Endothelial cell of umbilical vein (primary cell): ENCODE measurements around the gene RFLNA. TPM values are rescaled to one million over a fixed set of nuclear protein-coding genes. Genes with fewer than 3 reads are reported as not detected.

Experiments
- BruUV-seq: library from RNA; stranded (reverse); fragments of 400-500 nt; replicated peaks from 2 replicates; lab custom pipeline; 2021; lab: Mats Ljungman, UMichigan
- CTCF ChIA-PET: fragments of 300-600, 350-600 bp; sonication (Branson Sonifier 250); formaldehyde crosslinking; loops from one replicate; lab custom pipeline; 2021; ENCODE audit warnings: antibody characterized with exemption, inconsistent platforms; lab: Charles Lee
- POLR2A ChIA-PET: fragments of 300-600, 350-600 bp; sonication (Branson Sonifier 250); formaldehyde crosslinking; loops from one replicate; lab custom pipeline; 2021; ENCODE audit warnings: antibody characterized with exemption, inconsistent platforms; lab: Charles Lee
- DNase-seq: peaks from one replicate; pipeline ENCODE4 v3.0.0-alpha.2; 2011; ENCODE audit warnings: low read depth, low spot score
- FAIRE-seq: peaks from 2 replicates; lab custom pipeline; 2011; peaks lifted over from hg19 to GRCh38; lab: Jason Lieb, UNC
- H2AFZ ChIP-seq: 2 replicates; pipeline ENCODE4 v1.6.0; 2012; ENCODE audit warnings: low read depth, low read length, control low read depth, inconsistent platforms
- H3K27ac ChIP-seq: 2 replicates; pipeline ENCODE4 v1.5.1; 2011; ENCODE audit warnings: low read depth, mild to moderate bottlenecking, control low read depth, low read length, moderate library complexity; ENCODE audit not compliant: insufficient read depth
- H3K27me3 ChIP-seq, 2 experiments: 2 replicates each; pipeline versions ENCODE4 v1.6.0 to v1.6.1; 2011; ENCODE audit warnings: low read length in 2 of 2, mixed read lengths in 1 of 2; ENCODE audit not compliant: control insufficient read depth in 2 of 2, insufficient read depth in 2 of 2
- H3K36me3 ChIP-seq, 2 experiments: 2 replicates in 1 of 2; 3 replicates in 1 of 2; pipeline ENCODE4 v1.5.1; 2011; ENCODE audit warnings: low read length in 2 of 2, mild to moderate bottlenecking in 1 of 2, moderate library complexity in 1 of 2; ENCODE audit not compliant: control insufficient read depth in 2 of 2, insufficient read depth in 2 of 2; ENCODE audit errors: extremely low read depth in 1 of 2
- H3K4me1 ChIP-seq: 3 replicates; pipeline ENCODE4 v1.5.1; 2011; ENCODE audit warnings: mild to moderate bottlenecking, low read length; ENCODE audit not compliant: control insufficient read depth, insufficient read depth; ENCODE audit errors: extremely low read depth
- H3K4me2 ChIP-seq: 2 replicates; pipeline ENCODE4 v1.6.1; 2011; ENCODE audit warnings: low read length, control low read depth, mixed read lengths; ENCODE audit not compliant: insufficient read depth
- H3K4me3 ChIP-seq, 3 experiments: fragments of 200-600 bp in 1 of 3; sonication (generic), shearing (Covaris generic) in 1 of 3; replicated peaks in 1 of 3; 2 replicates each; pipeline ENCODE4 v1.5.1; 2011 to 2016; ENCODE audit warnings: control low read depth in 3 of 3, low read length in 3 of 3, mild to moderate bottlenecking in 2 of 3, inconsistent platforms in 1 of 3, low read depth in 1 of 3, moderate library complexity in 1 of 3; ENCODE audit not compliant: insufficient read depth in 1 of 3
- H3K79me2 ChIP-seq: 2 replicates; pipeline ENCODE4 v1.6.0; 2012; ENCODE audit warnings: low read length, inconsistent platforms; ENCODE audit not compliant: control insufficient read depth, insufficient read depth
- H3K9ac ChIP-seq: replicated peaks from 2 replicates; pipeline ENCODE3; 2011; ENCODE audit warnings: low read length, control low read depth; ENCODE audit not compliant: insufficient read depth; ENCODE audit errors: extremely low read depth
- H3K9me1 ChIP-seq: replicated peaks from 3 replicates; pipeline ENCODE4 v1.6.0; 2011; ENCODE audit warnings: mild to moderate bottlenecking, low read length; ENCODE audit not compliant: control insufficient read depth, insufficient read depth; ENCODE audit errors: extremely low read depth
- H3K9me3 ChIP-seq: replicated peaks from 2 replicates; pipeline ENCODE4 v1.5.1; 2012; ENCODE audit warnings: low read length, inconsistent platforms; ENCODE audit not compliant: control insufficient read depth, insufficient read depth
- H4K20me1 ChIP-seq: replicated peaks from 2 replicates; pipeline ENCODE3; 2011; ENCODE audit warnings: mild to moderate bottlenecking, low read length; ENCODE audit not compliant: control insufficient read depth, insufficient read depth; ENCODE audit errors: extremely low read depth
- CTCF ChIP-seq, 2 donors: IDR thresholded peaks; 1 replicate in 1 of 2; 2 replicates in 1 of 2; pipeline ENCODE4 v1.5.1; 2011; ENCODE audit warnings: low read length in 2 of 2, mild to moderate bottlenecking in 2 of 2, moderate library complexity in 2 of 2, control low read depth in 1 of 2, inconsistent platforms in 1 of 2, low read depth in 1 of 2; ENCODE audit not compliant: insufficient read depth in 1 of 2; ENCODE audit errors: extremely low read depth in 1 of 2
- EZH2 ChIP-seq: IDR thresholded peaks from 2 replicates; pipeline ENCODE4 v1.6.1; 2012; ENCODE audit warnings: borderline replicate concordance, low read depth, mild to moderate bottlenecking, moderate library complexity, low read length, inconsistent platforms; ENCODE audit not compliant: severe bottlenecking
- FOS ChIP-seq: IDR thresholded peaks from 2 replicates; pipeline ENCODE4 v1.6.1; 2011; ENCODE audit warnings: mild to moderate bottlenecking, low read length, moderate library complexity, borderline replicate concordance; ENCODE audit not compliant: insufficient read depth
- GATA2 ChIP-seq: IDR thresholded peaks from 2 replicates; pipeline ENCODE4 v1.7.0; 2011; ENCODE audit warnings: low read depth, mild to moderate bottlenecking, moderate library complexity, mixed read lengths, low read length; ENCODE audit not compliant: insufficient read length, insufficient read depth
- JUN ChIP-seq: IDR thresholded peaks from 2 replicates; pipeline ENCODE4 v1.6.1; 2011; ENCODE audit warnings: borderline replicate concordance, low read depth; ENCODE audit not compliant: insufficient read length, insufficient read depth
- MAX ChIP-seq: IDR thresholded peaks from 2 replicates; pipeline ENCODE4 v1.6.1; 2011; ENCODE audit not compliant: insufficient read depth, insufficient read length
- MYC ChIP-seq: IDR thresholded peaks from one replicate; pipeline ENCODE4 v1.6.1; 2011; ENCODE audit warnings: mild to moderate bottlenecking, low read depth, low read length
- POLR2A ChIP-seq: IDR thresholded peaks from 2 replicates; pipeline ENCODE4 v1.6.1; 2012; ENCODE audit warnings: low read depth, mild to moderate bottlenecking, control low read depth, low read length
- POLR2AphosphoS5 ChIP-seq: IDR thresholded peaks from 2 replicates; pipeline ENCODE4 v1.6.1; 2012; ENCODE audit warnings: low read depth, mild to moderate bottlenecking, control low read depth, low read length, moderate library complexity; ENCODE audit not compliant: insufficient read depth
- dilution Hi-C: fragments of 300-500 bp; cut with MboI; formaldehyde crosslinking; loops from one replicate; pipeline ENCODE4 v1.15.0; 2019; ENCODE audit warnings: low sequenced_read_pairs; ENCODE audit not compliant: extremely low pct_ligation_motif_present
- intact Hi-C: fragments of 100-400 bp; cut with micrococcal nuclease; formaldehyde crosslinking; loops from one replicate; pipeline ENCODE4 v1.10.0; 2022
- polyA plus RNA-seq, 4 experiments: library from polyadenylated mRNA; depleted of rRNA in 3 of 4; stranded (reverse) in 3 of 4; unstranded in 1 of 4; fragments of >200 nt; gene quantifications; 2 replicates each; pipeline versions ENCODE4 v1.2.1 to v1.2.3, GENCODE V29; 2011 to 2012; ENCODE audit warnings: missing spikeins in 1 of 4
- total RNA-seq: library from RNA; stranded (reverse); gene quantifications from 2 replicates; pipeline ENCODE4 v1.2.3, GENCODE V29; 2021

Gene RFLNA
- total and polyA plus RNA-seq, 2 donors (not counting 3 experiments of a cell fraction or from before 2014, with no cell fraction given): 19.7 to 24.5 TPM

GRCh38 chr12:124337622-124338021 lies 42.7 kb downstream of the RFLNA start:
- Histone ChIP-seq H2AFZ (no peak overlapping the region), H3K27me3 (no peaks in the 10 kb centered on the region), H3K9me3 (no peaks in the 10 kb centered on the region), H3K4me2 (no peak overlapping the region), H3K36me3 (peaks cover 22 to 37% of the 10 kb centered on the region in 2 experiments), H3K27ac (no peak overlapping the region), H3K9ac (no peak overlapping the region), H3K79me2 (no peaks in the 10 kb centered on the region), H3K4me3 (no peak overlapping the region), H3K4me1 (no peaks in the 10 kb centered on the region), H4K20me1 (no peaks in the 10 kb centered on the region), H3K9me1 (no peaks in the 10 kb centered on the region)
- CTCF ChIA-PET: interaction anchor here (0.6 to 1.8 kb wide), 6 partner anchors 9 to 305 kb away, joined by 3 to 6 read pairs (median 4); no protein-coding TSS in a partner anchor
- intact Hi-C loops (no loop called here), dilution Hi-C loops (no loop called here)
- POLR2A ChIA-PET: no interaction called here
- TF ChIP-seq FOS: no peak
- no peak for TF ChIP-seq MAX
- TF ChIP-seq GATA2: no peak
- TF ChIP-seq POLR2A: no peak
- no peak for TF ChIP-seq POLR2AphosphoS5
- no peak for TF ChIP-seq EZH2
- no peak for TF ChIP-seq JUN
- TF ChIP-seq MYC: no peak
- no peak for TF ChIP-seq CTCF (IDR thresholded peaks at IDR 0.05; ENCODE audit: extremely low read depth in 1 of 2, insufficient read depth in 1 of 2, low read depth in 1 of 2, low read length in 2 of 2)
- no TSS peak for BruUV-seq
- no peak for DNase-seq
- no peak for FAIRE-seq
